HUDEP-2 (cell line): ENCODE results near the gene MBD3L2.
A peak's percentile ranks its signal among the peaks of the same experiment; 100 is the strongest.
"Not testable (repeated sequence)": the region's sequence is repeated elsewhere in the genome, so short reads cannot be mapped to it uniquely, and the experiment has no call there.

Experiments used
- DNase-seq, 76 experiments: peaks; one replicate each; lab custom pipeline; 2025; ENCODE audit not compliant: unreplicated experiment in 76 of 76; lab: John Stamatoyannopoulos, UW

MBD3L2 gene

DNA sequence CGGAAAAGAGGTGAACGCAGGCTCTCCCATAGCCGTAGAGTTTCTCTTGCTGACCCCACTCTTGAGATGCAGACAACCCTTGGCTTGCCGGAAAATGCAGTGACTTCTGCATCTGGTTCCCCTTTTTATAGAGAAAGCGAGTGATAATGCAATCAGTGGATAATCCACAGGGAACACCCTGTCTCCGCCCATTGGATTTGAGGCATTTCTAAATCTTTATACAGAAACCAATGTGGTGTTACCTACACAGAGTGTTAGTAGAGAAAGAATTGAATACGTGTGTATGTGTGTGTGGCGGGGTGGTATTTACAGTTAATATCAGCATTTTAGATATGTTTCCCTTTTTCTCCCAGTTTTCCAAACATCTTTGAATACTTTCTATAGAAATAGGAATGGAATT is 9.5 kb downstream of the MBD3L2 start, which contains the start of gene MBD3L3:
MBD3L3 (minus strand) TSS at position 101 of the 400 bp plus-strand sequence; CDS start at position 30, 71 bp downstream.
- not testable (repeated sequence) for DNase-seq

DNA sequence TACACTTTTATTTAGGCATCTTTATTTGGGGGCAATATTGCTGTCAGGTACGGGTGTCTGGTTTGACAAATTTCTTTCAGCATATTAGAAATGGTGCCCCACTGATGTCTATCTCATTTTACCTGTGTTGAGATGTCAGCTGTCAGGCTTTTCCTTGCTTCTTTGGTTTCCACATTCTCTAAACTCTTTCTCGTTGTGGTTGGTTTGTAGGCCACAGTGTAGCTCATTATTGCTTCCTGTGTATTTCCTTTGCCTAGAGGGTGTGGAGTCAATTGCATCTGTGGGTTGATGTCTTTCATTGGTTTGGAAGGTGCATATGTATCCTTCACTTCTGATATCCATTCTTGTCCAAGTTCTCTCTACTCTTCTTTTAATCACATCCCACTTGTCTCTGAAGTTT is 10.9 kb downstream of the MBD3L2 start:
- not testable (repeated sequence) for DNase-seq

DNA sequence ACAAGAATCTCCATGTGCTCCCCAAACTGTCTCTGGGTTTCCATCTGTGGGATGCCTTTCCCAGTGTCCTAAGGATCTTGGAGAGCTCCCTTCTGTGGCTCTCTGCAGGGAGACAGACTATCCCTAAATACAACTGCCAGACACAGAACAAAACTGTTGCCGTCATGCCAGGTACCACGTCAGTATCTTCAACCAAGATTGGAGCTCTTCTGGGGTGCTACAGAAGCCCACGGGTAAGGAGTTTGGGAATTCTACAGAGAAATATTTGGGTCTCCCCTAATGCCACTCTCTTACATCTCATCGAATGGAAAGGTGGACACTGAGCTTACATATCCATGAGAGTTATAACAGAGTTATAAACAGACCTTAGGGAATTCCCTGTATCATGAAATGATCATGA is 14.2 kb downstream of the MBD3L2 start:
- DNase-seq, result no peak

DNA sequence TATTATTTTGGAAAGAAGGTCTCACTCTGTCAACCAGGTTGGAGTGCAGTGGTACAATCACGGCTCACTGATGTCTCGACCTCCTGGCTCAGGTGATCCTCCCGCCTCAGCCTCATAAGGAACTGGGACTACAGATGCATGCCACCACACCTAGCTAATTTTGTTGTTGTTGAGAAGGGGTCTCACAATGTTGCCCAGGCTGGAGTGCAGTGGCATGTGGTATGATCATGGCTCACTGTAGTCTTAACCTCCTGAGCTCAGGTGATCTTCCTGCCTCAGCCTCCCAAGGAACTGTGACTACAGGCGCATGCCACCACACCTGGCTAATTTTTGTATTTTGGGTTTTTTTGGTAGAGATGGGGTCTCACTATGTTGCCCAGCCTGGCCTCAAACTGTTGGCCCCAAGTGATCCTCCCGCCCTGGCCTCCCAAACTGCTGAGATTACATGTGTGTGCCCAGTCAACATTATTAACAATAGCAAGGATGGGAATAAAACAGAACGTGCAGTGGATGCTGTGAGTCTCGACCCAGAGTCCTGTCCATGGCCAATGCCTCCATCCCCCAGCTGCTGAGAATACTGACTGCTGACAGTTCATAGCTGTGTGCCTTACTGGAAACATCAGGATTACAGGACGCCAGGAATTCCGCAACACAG is 14.8 kb downstream of the MBD3L2 start:
- no peak for DNase-seq

DNA sequence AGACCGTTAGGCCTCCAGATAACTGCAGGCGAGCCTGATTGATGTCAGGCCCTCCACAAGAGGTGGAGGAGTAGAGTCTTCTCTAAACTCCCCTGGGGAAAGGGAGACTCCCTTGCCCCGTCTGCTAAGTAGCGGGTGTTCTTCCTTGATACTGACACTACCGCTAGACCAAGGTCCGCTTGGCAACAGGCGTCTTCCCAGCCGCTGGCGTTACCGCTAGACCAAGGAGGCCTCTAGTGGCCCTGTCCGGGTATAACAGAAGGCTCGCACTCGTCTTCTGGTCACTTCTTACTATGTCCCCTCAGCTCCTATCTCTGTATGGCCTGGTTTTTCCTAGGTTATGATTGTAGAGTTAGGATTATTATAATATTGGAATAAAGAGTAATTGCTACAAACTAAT is 18.0 kb downstream of the MBD3L2 start:
- DNase-seq, result peak in 15 of 76 experiments; percentile 5 to 48 (median 19)

- no peak for DNase-seq
These were observed 18.6 kb downstream of the MBD3L2 start for GRCh38 chr19:7067716-7068115.

DNA sequence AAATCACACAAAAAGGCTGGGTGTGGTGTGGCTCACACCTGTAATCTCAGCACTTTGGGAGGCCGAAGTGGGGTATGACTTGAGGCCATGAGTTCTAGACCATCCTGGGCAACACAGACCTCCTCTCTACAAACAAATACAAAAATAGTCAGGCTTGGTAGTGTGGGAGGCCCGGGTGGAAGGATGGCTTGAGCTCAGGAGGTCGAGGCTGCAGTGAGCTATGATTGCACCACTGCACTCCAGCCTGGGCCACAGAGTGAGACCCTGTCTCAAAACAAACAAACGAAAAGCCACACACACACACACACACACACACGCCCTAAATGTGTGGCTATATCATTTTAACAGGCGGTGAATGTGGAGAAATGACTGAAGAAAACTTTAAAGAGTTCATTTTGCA is 19.5 kb downstream of the MBD3L2 start:
- no peak for DNase-seq

DNA sequence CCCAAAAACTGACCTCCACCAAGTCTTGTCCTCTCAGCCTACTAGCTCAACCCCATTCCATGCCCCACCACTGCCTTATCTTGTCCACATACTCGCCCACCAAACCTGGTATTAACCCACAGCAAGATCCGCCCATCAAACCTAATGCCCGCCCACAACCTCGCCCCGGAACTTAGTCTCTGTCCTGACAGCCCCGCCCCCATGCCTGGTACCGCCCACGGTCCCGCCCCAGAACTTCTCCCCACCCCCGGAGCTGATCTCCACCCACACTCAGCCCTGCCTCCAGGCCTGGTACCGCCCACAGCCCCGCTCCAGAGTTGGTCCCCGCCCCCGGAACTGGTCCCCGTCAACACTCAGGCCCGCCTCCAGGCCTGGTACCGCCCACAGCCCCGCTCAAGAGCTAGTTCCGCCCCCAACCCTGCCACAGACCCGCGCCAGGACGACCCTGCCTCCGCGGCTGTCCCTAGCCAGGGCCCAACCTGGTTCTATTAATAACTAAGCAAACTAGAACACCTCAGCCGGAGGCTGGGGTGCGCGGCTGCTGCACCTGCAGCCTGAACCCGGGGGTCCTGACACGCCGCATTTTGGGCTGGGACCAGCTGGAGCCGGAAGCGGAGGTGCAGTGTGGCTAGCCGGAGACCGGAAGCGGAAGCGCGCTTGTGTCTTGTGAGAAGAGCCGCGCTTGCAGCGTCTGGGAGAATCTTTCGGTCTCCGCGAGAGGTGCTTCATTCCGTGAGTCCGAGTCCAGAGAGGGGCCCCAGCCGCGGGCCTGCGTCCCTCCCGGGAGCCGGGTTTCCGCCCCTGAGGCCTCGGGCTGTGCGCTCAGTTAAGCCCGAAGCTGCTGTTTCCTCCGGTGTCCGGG is 20.2 kb downstream of the MBD3L2 start, which contains the start of gene ZNF557:
ZNF557 (plus strand) TSS at position 662 of the 862 bp plus-strand sequence. CDS start 5,372 bp downstream, outside the sequence.
- DNase-seq, result peak; percentile 35 to 100 (median 99)

DNA sequence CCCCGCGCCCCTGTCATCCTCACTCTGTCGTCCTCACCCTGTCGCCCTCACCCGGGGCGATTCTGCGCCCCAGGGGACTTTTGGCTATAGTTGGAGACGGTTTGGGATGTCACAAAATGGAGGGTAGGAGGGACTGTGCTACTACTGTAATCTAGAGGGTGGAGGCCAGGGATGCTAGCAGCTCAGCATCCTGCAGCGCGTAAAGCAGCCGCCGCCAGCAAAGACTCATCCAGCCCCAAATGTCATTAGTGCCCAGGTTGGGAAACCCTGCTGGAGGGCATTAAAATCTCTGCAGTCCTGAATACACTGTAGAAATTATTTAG is 20.7 kb downstream of the MBD3L2 start:
- peak in 2 of 76 experiments; percentile 27 to 34 for DNase-seq

GRCh38 chr19:7072541-7072940 is 23.4 kb downstream of the MBD3L2 start:
- no peak for DNase-seq

- DNase-seq, result no peak
These were observed 25.7 kb downstream of the MBD3L2 start for GRCh38 chr19:7074705-7075282.

DNA sequence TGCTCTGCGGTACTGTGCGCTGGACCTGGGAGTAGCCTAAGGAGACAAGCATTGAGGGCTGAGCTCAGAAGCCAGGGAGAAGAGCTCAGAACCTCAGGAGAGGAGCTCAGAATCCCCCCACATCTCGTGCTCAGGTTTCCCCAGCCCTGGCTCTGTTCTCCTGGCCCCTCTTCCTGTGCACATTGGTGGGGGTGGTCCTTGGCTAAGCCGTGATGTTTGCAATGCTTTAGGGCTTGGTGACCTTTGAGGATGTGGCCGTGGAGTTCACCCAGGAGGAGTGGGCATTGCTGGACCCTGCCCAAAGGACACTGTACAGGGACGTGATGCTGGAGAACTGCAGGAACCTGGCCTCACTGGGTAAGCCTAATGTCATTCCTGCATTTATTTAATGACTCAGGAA is 27.0 kb downstream of the MBD3L2 start:
- DNase-seq, result no peak

DNA sequence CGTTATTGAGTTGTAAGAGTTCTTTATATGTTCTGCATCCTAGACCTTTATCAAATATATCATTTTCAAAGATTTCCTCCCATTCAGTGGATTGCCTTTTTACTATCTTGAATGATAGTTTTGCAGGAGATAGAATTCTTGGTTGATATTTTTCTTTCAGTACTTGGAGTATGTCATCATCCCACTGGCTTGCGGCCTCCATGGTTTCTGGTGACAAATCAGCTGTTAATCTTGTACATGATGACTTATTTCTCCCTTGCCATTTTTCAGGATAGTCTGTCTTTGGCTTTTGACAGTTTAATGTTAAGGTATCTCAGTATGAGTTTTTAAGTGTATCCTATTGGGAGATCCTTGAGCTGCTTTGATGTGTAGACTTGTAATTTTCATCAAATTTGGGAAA is 28.9 kb downstream of the MBD3L2 start:
- no peak for DNase-seq

DNA sequence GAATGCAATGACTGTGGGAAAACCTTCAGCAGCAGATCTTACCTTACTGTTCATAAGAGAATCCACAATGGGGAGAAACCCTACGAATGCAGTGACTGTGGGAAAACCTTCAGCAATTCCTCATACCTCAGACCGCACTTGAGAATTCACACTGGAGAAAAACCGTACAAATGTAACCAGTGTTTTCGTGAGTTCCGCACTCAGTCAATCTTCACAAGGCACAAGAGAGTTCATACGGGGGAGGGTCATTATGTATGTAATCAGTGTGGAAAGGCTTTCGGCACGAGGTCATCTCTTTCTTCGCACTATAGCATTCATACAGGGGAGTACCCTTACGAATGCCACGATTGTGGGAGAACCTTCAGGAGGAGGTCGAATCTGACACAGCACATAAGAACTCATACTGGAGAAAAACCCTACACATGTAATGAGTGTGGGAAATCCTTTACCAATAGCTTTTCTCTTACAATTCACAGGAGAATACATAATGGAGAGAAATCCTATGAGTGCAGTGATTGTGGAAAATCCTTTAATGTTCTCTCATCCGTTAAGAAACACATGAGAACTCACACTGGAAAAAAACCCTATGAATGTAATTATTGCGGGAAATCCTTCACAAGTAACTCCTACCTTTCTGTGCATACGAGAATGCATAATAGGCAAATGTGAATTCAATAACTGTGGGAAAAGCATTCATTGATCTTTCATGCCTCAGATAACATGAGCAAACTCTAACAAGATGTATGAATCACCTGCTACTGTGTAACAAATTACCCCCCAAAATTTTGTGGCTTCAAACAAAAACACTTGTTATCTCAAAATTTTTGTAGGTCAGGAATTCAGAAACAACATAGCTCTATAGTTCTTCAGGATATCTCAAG is 34.2 kb downstream of the MBD3L2 start:
- DNase-seq, result peak in 1 of 76 experiments; percentile 4

DNA sequence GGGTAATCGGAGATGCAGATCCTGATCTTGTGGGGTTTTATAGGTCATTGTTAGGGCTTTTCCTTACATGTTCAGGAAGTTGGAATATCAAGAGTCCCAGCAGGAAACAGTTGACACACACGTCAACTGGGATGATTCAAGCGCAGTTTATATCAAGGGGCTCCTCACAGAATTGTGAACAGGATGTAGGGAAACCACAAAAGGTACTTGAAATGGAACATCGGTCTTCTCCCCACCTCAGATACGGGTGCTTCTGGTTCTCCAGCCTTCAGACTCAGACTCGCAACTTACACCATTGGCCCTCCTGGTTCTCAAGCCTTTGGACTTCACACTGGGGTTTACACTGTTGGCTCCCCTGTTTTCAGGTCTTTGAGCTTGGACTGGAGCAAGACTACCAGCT is 39.9 kb downstream of the MBD3L2 start:
- DNase-seq, result no peak

- peak in 2 of 76 experiments; percentile 5 to 8 for DNase-seq
These were observed 49.0 kb downstream of the MBD3L2 start for GRCh38 chr19:7098096-7098495.

GRCh38 chr19:7098701-7099596 is 49.8 kb downstream of the MBD3L2 start:
- peak; percentile 44 to 99 (median 94) for DNase-seq

DNA sequence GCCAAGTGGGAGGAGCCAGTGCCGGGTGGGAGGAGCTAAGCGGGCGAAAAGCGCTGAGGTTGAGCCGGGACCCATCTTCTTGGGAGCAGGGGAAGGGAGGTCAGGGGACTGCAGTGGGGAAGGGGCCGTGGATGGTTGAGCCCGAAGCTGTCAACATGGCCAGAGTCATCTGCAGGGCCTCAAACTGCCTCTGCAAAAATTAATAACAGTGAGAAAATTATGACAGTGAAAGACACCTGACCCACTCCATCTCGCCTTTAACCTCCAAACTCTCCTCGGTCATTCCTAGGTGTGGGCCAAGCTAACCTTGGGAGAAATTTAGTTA is 50.4 kb downstream of the MBD3L2 start:
- DNase-seq, result no peak
